HEK293T (cell line): ENCODE measurements around the gene LUZP2.

ENCODE experiments used
- CTCF ChIA-PET: fragments of 350-600 bp; formaldehyde crosslinking; extraction: SDS; loops from one replicate; lab custom pipeline; 2021; ENCODE audit warnings: antibody characterized with exemption, inconsistent platforms; lab: Yijun Ruan, JAX
- POLR2A ChIA-PET: fragments of 350-600 bp; formaldehyde crosslinking; extraction: SDS; loops from one replicate; lab custom pipeline; 2020; ENCODE audit warnings: antibody characterized with exemption, inconsistent platforms; lab: Yijun Ruan, JAX
- DNase-seq: peaks from one replicate; pipeline ENCODE4 v3.0.0; 2012; ENCODE audit warnings: mixed read lengths; ENCODE audit errors: extremely low spot score
- ARNT ChIP-seq: fragments of 450-650 bp; IDR thresholded peaks from 2 replicates; pipeline ENCODE4 v1.6.1; 2017; ENCODE audit warnings: mild to moderate bottlenecking
- BHLHE40 ChIP-seq: fragments of 450-650 bp; IDR thresholded peaks from 2 replicates; pipeline ENCODE4 v1.6.1; 2016; ENCODE audit warnings: mild to moderate bottlenecking, moderate library complexity, borderline replicate concordance
- CTBP1 ChIP-seq: fragments of 450-650 bp; IDR thresholded peaks from 2 replicates; pipeline ENCODE4 v1.6.1; 2016; ENCODE audit warnings: borderline replicate concordance
- ELF4 ChIP-seq: fragments of 450-650 bp; IDR thresholded peaks from 2 replicates; pipeline ENCODE4 v1.6.1; 2017; ENCODE audit warnings: antibody characterized with exemption
- FOXA1 ChIP-seq: fragments of 450-650 bp; IDR thresholded peaks from 2 replicates; pipeline ENCODE4 v1.6.1; 2016; ENCODE audit warnings: mild to moderate bottlenecking
- FOXK2 ChIP-seq: fragments of 450-650 bp; IDR thresholded peaks from 2 replicates; pipeline ENCODE4 v1.6.1; 2016; ENCODE audit warnings: mild to moderate bottlenecking
- FOXM1 ChIP-seq: fragments of 450-650 bp; IDR thresholded peaks from 2 replicates; pipeline ENCODE4 v1.6.1; 2017; ENCODE audit warnings: mild to moderate bottlenecking, borderline replicate concordance
- HDGF ChIP-seq: fragments of 450-650 bp; IDR thresholded peaks from 2 replicates; pipeline ENCODE4 v1.6.1; 2017; ENCODE audit warnings: antibody characterized with exemption, borderline replicate concordance
- L3MBTL2 ChIP-seq: fragments of 450-650 bp; conservative IDR thresholded peaks from 2 replicates; pipeline ENCODE4 v1.6.1; 2016; ENCODE audit warnings: mild to moderate bottlenecking
- LEF1 ChIP-seq: fragments of 450-650 bp; IDR thresholded peaks from 2 replicates; pipeline ENCODE4 v1.6.1; 2017; ENCODE audit warnings: mild to moderate bottlenecking, borderline replicate concordance
- NFRKB ChIP-seq: fragments of 450-650 bp; IDR thresholded peaks from 2 replicates; pipeline ENCODE4 v1.6.1; 2016; ENCODE audit warnings: mild to moderate bottlenecking, moderate library complexity
- SP1 ChIP-seq: fragments of 450-650 bp; IDR thresholded peaks from 2 replicates; pipeline ENCODE4 v1.6.1; 2017
- SUZ12 ChIP-seq: fragments of 450-650 bp; IDR thresholded peaks from 2 replicates; pipeline ENCODE4 v1.6.1; 2016; ENCODE audit warnings: mild to moderate bottlenecking
- TARDBP ChIP-seq: fragments of 450-650 bp; IDR thresholded peaks from 2 replicates; pipeline ENCODE4 v1.6.1; 2016
- ZNF384 ChIP-seq: fragments of 450-650 bp; IDR thresholded peaks from 2 replicates; pipeline ENCODE4 v1.6.1; 2016
- TF ChIP-seq, protein P1 (sequence below): fragments of 450-650 bp; IDR thresholded peaks from 2 replicates; pipeline ENCODE4 v1.6.1; 2016

The LUZP2 gene

DNA sequence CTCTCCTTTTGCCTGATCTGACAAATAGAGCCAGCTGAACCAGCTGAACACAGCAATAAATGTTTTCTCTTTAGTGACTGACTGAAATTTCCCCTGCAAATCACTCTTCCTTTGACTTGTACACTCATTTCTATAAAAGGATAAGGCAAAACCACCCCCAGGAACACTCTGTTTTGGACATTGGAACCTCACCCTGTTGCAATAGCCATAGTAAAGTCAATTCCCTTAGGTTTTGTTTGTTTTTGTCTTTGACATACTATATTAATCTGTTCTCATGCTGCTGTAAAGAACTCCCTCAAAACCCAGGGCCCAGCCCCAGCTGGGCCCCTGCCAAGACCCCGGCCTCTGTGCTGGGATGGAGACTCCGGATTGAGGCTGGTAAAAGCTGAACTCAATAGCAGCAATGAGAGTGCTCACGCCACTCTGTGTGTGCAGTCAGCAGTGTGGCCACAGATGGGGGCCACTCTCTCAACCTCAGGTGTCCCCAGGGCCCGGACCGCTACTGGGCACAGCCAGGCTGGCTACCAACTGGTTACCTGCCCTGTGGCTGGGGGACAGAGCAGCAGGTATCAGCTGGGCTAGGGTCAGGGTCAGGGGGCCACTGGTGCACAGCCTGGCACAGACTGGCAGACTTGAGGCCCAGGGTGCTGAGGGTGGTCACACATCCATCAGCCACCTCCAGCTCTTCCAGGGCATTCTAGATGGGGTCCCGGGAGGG, 597.4 kb downstream of the LUZP2 start:
- no peak for DNase-seq
- POLR2A ChIA-PET: no interaction called here
- CTCF ChIA-PET: no interaction called here
- TF ChIP-seq, protein P1, sequence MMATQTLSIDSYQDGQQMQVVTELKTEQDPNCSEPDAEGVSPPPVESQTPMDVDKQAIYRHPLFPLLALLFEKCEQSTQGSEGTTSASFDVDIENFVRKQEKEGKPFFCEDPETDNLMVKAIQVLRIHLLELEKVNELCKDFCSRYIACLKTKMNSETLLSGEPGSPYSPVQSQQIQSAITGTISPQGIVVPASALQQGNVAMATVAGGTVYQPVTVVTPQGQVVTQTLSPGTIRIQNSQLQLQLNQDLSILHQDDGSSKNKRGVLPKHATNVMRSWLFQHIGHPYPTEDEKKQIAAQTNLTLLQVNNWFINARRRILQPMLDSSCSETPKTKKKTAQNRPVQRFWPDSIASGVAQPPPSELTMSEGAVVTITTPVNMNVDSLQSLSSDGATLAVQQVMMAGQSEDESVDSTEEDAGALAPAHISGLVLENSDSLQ: no peak
- TF ChIP-seq FOXA1 (no peak), ARNT (no peak), SP1 (no peak), ELF4 (no peak), NFRKB (no peak), FOXK2 (no peak), SUZ12 (no peak), ZNF384 (no peak), LEF1 (no peak), CTBP1 (no peak), HDGF (no peak)

DNA sequence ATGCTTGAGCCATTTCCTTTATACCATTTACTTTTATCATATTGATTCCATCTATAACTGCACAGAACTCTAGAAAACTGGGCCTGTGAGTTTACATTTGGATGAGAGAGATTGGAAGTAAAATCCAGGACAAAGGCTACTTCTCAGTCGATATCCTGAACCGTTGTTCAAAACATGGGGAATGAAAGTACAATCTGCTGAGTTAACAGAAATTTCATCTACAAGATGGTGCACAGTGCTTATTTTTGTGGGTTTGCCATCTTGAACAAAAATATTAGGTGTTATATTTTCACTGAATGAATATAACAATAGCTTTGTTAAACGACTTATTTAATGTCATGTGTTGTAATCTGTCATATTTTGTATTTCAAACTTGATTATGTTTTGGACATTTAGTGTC, 622.6 kb downstream of the LUZP2 start:
- ChIA-PET CTCF (no interaction called here), POLR2A (no interaction called here)
- no peak for TF ChIP-seq SP1
- no peak for TF ChIP-seq SUZ12
- TF ChIP-seq FOXK2: no peak
- TF ChIP-seq NFRKB: no peak
- no peak for TF ChIP-seq HDGF
- no peak for TF ChIP-seq BHLHE40
- TF ChIP-seq, protein P1: no peak
- no peak for TF ChIP-seq TARDBP
- TF ChIP-seq ZNF384: no peak
- TF ChIP-seq CTBP1: no peak
- no peak for TF ChIP-seq ELF4
- TF ChIP-seq FOXA1: no peak
- TF ChIP-seq FOXM1: no peak
- TF ChIP-seq ARNT: no peak
- no peak for TF ChIP-seq L3MBTL2
- TF ChIP-seq LEF1: no peak
- no peak for DNase-seq
